ENCODE measurements around the gene ICOSLG.
"Not testable (repeated sequence)": the region's sequence is repeated elsewhere in the genome, so short reads cannot be mapped to it uniquely, and the experiment has no call there.

Gene ICOSLG, protein sequence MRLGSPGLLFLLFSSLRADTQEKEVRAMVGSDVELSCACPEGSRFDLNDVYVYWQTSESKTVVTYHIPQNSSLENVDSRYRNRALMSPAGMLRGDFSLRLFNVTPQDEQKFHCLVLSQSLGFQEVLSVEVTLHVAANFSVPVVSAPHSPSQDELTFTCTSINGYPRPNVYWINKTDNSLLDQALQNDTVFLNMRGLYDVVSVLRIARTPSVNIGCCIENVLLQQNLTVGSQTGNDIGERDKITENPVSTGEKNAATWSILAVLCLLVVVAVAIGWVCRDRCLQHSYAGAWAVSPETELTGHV

DNA sequence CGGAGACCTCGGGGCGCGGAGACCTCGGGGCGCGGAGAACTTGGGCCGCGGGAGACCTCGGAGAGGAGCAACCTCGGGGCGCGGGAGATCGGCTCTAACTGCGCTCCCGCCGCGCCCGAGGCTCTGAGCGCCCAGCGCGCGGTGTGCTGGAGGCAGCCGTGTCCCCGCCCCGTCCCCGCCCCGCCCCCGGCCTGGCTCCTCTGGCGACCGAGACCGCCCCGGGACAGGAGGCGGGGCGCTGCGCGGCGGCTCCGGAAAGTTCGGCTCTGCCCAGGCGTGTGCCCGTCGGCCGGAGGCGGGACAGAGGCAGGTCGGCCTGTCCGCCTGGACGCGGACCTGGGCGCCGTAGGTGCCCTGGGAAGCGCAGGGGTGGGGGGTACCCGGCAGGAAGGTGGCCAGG is at the start of gene ICOSLG:
Gene ICOSLG, minus strand, starts transcription at position 102 of the 400 bp plus-strand sequence. CDS start 126 bp downstream, outside the sequence.
- not testable (repeated sequence) for DNase-seq

DNA sequence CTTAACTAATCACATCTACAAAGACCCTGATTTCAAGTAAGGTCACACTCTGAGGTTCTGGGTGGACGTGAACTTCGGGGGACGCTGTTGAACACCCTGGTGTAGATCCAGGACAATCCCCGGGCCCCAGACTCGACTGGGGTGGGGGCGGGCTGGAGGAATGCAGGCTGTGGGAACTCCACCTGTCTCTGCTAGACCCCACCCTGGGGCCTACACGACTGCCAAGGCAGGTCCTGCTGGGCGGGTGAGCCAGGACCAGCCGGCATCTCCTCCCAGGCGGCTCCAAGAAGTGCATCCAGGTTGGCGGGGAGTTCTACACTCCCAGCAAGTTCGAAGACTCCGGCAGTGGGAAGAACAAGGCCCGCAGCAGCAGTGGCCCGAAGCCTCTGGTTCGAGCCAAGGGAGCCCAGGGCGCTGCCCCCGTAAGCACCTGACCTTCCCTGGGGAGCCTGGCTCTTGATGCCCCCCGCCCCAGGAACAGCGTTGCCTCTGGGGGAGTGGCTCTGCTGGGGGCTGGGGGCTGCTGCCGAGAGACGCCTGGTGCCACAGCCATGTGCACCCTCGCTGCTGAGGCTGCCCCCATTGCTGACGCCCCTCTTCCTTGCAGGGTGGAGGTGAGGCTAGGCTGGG is 48.8 kb upstream of the ICOSLG start:
- no peak for DNase-seq

DNA sequence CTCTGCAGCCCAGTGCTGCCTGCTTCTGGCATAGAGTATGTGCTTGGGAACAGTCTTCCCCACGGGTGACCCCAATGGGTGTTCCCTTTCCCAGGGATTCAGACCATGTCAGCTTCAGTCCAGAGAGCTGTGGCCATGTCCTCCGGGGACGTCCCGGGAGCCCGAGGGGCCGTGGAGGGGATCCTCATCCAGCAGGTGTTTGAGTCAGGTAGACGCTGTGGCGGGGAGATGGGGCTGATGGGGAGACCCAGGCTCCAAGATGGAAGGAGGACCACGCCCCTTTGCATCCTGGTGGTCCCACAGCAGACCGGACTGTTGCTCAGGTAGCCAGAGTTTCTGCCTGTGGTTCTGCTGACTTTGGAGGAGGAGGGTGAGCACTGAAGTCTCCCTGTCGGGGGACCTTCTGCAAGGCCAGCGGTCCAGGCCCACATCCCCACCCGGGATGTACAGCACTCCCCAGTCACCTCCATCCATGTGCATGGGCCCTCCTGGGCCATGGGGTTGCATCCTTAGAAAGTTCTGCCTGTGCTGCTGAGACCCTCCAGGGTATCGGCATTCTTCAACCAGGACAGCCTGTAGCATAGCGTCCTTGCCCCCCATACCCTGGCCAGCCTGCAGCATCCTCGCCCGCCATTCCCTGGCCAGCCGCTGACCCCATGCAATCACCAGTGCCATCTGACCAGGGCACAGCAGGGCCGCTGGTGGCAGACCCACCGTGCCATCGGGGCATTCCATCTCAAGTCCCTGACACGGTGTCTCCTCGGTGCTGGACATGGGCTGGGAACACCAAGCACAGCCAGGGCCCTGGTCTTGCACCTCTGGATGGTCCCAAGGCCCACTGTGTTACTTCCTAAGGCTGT is 47.7 kb upstream of the ICOSLG start:
- DNase-seq = no peak

DNA sequence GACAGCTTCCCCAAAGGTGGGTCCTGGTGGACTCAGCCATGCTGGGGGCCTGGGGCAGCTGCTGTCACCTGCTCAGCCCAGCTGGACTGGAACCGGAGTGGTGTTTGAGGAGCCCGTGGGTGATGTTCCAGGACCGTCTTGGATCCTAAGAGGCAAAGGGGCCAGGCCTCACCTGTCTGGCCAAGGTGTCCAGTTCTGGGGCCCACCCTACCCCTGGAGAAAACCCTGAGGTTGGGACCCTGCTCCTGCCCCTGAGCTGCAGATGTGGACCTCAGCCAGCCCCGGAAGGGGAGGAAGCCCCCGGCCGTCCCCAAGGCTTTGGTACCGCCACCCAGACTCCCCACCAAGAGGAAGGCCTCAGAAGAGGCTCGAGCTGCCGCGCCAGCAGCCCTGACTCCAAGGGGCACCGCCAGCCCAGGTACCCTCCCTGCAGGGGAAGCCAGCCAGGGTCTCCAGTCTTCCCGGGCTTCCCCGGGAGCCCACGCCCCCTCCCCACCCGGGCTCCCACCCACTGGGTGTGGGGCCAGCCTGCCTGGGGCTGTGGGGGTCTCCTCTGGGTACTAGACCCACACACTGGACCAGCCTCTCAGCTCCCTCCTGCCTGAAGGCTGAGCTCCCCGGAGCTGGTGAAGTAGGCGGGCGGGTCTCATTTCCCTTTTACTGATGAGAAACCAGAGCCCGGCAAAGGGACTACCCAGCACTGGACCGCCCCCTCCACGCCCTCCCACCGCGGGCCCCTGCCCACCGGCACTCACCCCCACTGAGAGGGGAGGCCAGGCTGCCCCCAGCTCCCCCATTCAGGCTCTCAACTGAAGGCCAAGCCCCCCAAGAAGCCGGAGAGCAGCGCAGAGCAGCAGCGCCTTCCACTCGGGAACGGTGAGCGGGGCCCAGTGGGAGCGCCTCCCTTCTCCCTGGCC is 46.2 kb upstream of the ICOSLG start:
- no peak for DNase-seq

DNA sequence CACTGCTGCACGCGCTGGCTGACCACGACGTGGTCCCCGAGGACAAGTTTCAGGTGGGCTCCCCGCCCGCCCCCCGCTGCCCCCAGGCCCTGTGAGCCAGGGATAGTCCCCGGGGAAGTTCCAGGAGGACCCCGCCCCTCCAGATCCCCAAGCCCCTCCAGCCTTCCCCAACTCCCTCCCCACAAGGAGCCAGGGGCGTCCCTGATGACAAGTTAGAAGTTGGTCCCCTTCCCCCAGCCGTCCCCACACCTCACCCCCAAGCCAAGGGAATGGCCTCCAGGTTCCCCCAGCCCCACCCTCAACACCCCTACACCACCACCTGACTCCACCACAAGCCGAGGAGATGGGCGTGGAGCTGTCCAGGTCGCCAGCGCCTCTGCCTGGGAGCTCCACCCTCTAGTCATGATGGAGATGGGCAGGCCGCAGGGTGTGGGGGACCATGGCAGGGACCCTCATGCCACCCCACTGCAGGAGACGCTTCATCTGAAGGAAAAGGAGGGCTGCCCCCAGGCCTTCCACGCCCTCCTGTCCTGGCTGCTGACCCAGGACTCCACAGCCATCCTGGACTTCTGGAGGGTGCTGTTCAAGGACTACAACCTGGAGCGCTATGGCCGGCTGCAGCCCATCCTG is 45.5 kb upstream of the ICOSLG start:
- no peak for DNase-seq

DNA sequence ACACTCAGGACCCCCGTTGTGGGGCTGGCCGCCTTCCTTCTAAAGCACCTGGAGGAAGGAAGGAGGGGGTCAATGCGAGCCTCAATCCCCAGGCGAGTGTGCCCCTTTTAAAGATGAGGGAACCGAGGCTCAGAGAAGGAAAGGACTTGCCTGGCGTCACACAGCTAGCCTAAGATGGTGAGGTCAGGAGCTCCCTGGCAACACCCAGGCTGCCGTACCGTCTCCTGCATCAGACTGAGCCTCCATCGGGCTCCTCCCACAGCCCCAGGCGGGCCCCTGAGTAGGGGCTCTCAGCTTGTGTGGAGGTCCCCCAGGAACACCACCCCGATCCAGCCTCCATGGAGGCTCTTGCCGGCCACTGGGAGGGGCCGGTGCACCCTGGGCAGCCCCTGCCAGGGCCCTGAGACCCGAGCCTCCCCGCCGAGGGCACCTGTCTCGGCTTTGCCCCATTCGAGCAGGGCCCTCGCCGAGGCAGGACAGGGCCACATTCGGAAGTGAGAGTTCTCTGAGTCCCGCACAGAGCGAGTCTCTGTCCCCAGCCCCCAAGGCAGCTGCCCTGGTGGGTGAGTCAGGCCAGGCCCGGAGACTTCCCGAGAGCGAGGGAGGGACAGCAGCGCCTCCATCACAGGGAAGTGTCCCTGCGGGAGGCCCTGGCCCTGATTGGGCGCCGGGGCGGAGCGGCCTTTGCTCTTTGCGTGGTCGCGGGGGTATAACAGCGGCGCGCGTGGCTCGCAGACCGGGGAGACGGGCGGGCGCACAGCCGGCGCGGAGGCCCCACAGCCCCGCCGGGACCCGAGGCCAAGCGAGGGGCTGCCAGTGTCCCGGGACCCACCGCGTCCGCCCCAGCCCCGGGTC is 44.6 kb upstream of the ICOSLG start, which contains the start of gene AIRE:
Gene AIRE, plus strand, starts transcription at position 739 of the 855 bp plus-strand sequence. CDS start 131 bp downstream, outside the sequence.
- no peak for DNase-seq

DNA sequence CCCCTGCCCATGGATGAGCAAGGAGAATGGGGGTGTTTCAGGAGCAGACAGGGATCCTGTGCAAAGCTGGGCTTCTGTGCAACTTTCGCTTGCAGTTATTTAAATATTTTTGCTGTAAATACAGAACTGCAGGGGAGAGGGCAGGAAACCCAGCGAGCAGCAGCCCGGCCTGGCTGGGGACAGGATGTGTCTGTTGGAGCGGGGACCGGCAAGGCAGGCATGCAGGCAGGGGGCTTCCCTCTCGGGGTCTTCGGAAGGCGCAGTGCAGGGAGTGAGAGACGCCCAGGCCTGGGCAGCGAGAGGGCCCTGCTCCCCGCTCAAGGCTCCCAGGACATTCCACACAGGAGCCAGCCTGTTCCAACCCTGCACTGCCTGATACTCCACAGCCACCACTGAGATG is 43.2 kb upstream of the ICOSLG start:
- DNase-seq = no peak

DNA sequence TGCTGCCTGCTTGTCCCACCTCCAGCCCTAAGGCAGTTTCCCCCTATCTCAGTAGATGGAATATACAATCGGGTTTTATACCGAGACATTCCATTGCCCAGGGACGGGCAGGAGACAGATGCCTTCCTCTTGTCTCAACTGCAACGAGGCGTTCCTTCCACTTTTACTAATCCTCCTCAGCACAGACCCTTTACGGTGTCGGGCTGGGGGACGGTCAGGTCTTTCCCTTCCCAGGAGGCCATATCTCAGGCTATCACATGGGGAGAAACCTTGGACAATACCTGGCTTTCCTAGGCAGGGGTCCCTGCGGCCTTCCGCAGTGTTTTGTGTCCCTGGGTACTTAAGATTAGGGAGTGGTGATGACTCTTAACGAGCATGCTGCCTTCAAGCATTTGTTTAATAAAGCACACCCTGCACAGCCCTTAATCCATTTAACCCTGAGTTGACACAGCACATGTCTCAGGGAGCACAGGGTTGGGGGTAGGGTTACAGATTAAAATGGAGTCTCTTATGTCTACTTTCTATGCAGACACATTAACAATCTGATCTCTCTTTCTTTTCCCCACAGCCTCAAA is 42.6 kb upstream of the ICOSLG start:
- not testable (repeated sequence) for DNase-seq

DNA sequence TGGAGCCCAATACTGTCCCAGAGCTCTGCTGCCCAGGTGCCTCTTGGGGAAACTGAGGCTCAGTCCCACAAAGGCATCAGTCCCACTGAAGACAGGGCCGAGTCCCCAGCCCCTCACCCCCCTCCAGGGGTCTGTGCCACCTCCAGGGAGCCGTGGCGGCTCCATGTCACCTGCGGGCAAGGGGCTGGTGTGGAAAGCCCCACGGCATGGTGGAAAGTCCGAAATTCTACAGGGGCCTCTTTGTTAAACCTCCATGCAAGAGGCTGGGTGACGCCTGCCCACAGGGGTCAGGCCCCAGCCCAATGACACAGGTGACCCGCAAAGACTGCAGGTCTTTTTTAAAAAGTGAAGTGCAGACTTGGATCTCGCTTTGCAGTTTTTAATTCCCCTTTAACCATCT is 41.6 kb upstream of the ICOSLG start:
- DNase-seq = no peak

DNA sequence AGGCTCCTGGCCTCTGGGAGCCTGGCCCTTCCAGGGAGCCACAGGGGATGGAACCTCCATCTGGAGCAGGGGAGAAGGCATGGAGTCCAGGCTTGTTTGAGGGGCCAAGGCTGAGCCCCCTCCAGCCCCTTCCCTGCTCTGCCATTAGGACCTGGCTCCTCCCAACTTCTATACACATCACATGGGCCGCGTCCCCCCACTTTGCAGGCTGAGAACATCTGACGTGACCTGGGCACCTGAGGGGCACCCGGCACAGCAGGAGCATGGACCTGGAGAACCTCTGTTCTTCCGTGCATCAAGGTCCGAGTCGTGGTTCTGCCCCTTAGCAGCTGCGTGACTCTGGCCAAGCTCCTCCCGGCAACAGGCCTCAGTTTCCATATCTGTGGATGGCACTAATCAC is 41.1 kb upstream of the ICOSLG start:
- DNase-seq = no peak

DNA sequence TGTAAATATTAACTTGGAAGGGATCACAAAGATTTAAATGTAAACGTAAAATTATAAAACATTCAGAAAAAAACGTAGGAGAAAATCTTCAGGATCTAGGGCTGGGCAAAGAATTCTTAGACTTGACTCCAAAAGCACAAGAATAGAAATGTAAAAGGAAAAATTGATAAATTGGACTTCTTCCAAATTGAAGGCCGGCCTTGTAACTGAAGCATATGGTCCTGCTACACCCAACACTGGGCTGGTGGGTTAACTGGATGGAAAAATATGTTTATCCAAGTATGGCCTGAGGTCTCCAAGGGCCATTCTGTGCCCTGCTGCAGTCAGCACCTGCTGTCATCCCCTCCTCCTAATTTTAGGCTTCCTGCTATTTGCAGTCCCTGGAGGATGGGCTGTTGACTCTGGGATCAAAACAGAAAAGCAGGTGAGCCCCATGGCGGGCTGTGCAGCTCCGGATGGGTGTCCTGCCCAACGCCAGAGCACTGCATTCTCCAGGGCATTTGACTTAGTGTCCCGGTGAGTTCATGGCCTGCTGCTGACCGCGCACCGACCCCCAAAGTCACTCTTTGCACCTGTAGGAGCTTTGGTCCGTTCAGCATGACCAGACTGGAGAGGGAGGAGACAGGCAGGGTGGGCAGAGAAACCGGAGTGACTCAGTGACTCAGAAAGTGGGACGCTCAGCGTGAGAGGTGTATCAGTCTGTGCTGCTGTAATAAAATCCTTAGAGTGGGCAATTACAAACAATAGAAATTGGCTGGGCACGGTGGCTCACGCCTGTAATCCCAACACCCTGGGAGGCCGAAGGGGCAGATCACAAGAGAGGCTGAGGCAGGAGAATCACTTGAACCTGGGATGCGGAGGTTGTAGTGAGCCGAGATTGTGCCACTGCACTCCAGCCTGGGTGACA is 38.9 kb upstream of the ICOSLG start:
- DNase-seq = no peak

DNA sequence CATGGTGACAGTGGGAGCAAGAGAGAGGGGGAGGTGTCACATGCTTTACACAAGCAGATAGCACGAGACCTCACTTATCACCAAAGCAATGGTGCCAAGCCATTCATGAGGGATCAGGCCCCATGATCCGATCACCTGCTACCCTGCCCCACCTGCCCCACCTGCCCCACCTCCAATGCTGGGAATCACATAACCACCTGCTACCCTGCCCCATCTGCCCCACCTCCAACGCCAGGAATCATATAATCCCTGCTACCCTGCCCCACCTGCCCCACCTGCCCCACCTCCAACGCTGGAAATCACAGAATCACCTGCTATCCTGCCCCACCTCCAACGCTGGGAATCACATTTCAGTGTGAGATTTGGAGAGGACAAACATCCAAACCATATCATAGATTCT is 34.3 kb upstream of the ICOSLG start:
- DNase-seq = no peak

DNA sequence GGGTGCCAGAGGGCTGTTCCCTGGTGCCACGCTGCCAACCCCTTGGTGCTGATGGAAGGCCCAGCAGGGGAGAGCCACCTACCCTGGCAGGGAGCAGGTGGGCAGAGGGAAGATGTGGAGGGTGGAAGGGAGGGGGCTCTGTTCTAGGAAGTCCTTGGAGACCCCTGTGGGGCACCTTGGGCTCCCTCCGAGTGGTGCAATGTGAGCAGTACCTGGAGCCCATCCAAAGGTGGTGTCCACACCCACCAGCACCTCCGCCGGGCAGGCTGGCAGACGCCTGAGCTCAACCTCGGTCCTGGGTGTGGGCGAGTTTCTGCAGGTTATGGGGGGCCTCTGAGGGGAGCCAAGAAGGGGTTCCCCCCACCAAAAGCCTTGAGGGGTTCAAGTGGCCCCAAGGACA is 32.3 kb upstream of the ICOSLG start:
- DNase-seq = no peak

DNA sequence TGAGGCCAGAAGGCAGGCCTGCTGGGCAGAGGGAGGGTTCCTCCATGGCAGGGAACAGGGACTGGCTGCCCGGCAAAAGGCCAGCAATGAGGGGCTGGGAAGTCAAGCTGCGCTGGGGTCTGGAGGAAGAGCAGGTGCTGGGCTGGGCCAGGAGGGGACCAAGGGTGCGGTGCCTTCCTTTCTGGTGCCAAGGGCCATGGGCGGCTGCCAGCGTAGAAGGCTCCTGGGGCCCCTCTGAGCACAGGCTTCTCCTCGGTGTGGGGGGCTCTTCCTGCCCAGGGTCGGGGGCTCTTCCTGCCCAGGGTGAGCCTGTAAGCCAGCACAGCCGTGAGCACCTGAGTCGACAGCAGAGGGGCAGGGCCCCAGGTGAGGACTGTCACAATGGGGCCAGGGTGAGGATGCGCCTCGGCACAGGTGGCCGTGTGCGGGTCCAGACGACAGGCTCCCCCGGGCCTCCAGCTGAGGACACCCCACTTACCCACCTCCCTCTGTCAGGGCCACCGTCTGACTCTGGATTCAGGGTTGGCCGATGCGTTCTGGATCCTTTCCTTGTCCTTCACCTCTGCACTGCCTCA is 31.6 kb upstream of the ICOSLG start:
- DNase-seq = no peak

DNA sequence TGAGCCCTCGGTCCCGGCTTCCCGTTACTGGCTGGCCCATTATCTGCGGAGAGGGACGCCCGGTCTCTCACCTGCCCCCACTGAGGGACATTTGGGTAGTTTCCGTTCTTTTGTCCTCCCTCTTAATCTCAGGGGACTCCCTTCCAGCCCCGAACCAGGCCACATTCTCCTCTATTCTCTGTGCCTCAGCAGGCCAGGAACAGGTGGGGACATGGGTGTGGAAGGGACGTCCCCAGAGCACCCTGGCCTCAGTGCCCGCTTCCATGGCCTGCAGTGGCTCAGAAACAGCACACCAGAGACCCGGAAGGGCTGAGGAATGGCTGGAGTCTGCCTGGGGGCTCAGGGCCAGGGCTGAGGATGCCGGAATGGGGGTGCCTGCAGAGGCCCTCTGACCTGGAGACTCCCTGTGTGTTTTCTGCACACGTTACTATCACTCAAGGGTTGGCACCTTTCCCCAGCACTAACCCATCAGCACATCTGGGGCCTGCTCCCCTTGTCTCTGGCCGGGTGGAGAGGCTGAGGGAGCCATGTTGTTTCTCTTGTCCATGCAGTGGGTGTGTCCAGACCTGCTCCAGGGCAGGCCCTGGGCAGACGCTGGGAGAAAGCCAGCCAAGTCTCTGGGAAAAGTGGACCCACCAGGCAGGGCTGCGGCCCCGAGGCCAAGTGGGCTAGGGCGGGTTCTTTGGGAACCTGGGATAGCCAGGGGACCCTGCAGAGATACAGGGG is 31.0 kb upstream of the ICOSLG start:
- DNase-seq = no peak

DNA sequence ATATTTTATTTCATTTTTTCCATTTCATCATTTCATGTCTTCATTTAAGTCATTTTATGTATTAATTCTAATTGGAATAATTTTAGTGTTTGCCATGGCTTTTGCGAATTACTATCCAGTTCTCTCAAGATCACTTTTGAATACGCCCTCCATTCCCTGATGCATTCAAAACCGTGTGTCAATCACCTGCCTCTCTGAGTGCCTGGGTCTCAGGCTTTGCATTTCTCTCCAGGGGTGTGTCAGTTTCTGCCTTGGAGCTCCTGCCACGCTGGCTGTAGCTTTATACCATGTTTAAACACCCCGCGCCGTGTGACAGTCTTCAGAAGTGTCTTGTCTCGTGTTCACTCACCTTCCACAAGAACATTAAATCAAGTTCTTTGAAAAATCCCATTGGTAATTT is 28.3 kb upstream of the ICOSLG start:
- no peak for DNase-seq

DNA sequence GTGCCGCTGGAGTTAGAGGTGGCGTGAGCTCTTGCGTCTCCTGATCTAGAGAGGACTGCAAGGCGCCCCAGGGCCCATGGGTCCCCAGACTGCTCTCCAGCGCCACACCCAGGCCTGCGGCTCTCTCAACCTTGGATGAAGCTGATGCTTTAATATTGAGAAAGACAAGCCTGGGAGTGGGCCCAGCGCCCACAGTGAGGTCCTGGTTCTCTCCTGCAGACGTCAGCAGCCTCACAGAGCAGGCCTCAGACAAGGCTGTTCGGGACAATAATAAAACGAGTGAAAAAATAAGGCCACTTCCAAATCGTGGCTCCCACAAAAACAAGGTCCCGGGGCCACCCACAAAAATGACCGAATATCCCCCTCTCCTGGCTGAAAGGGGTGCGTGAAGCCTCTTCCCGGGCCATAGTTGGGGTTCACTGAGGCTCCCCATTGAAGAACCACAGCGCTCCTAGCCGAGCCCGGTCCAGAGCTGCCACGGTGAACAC is 27.0 kb upstream of the ICOSLG start:
- peak; percentile 15 for DNase-seq

DNA sequence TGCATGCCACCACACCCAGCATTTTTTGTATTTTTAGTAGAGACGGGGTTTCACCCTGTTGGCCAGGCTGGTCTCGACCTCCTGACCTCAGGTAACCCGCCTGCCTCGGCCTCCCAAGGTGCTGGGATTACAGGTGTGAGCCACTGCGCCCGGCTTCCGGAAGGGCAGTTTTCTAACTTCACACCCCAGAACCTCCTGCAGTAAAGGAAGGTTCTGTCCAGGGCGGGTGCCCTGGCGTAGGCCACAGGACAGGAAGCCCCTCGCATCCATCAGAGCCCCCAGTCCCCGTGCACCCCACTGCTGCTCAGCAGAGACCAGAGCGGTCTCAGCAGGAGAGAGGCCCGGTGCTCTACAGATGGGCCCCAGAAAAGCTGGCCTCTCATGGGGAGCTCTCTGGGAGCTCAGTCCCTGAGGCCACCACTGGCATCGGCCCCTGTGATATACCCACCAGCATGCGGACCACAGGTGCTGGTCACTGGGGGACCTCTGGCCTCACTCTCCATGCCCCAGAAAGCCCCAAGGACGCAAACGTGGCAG is 25.1 kb upstream of the ICOSLG start:
- no peak for DNase-seq
